Testis (tissue), 2 donors: ENCODE results near the gene ITGA11.

Experiments used
- CTCF ChIP-seq, 3 experiments: fragments of 450-650 bp in 2 of 3; fragments of 200-600 bp in 1 of 3; sonication (generic) in 1 of 3; IDR thresholded peaks; one replicate each; pipeline ENCODE4 v1.5.1; 2016 to 2019; ENCODE audit warnings: antibody characterized with exemption in 3 of 3, mild to moderate bottlenecking in 2 of 3, moderate library complexity in 1 of 3
- POLR2A ChIP-seq: fragments of 450-650 bp; IDR thresholded peaks from one replicate; pipeline ENCODE4 v1.6.1; 2017; ENCODE audit warnings: antibody characterized with exemption, mild to moderate bottlenecking, moderate library complexity

DNA sequence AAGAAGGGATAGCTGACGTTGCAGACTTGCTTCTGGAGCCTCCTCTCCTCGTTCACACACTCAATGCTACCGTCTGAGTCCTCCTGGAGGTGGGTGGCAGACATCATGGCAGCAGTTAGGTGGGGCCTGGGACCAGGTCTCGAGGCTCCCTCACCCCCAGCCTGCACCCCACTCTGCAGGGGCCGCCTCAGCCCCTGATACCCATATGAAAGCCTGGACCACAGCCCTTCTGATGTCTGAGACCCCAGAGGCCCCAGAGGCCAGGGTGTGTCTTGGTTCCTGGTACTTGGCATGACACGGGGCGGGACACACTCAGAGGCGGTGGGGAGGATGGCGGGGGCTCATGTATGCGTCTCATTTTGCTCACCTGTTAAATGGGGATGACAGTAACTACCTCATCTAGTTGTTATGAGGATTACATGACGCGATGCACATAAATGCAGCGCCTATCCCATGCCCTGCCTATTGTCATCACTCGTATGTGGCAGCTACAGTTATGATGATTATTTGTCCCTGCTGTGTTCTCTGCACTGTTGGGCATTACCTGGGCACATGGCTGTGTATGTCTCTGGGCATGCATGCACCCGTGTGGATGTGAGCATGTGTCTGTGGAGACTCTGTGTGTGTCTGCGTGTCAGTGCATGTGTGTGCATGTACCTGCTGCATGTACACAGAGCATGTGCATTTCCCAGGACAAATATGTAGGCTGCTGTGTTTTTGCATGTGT, 114.5 kb downstream of the ITGA11 start:
- TF ChIP-seq CTCF (IDR thresholded peaks at IDR 0.05) = no peak
- no peak for TF ChIP-seq POLR2A
